ENCODE measurements around the gene NWD2.

The NWD2 gene

GRCh38 chr4:37473807-37474206 lies 229.3 kb downstream of the NWD2 start:
- TF ChIP-seq ZNF565 (CRISPR knock-in tag; conservative IDR thresholded peaks at IDR 0.05; ENCODE audit: low read depth) (no peak), PATZ1 (CRISPR knock-in tag; IDR thresholded peaks at IDR 0.05; ENCODE audit: borderline replicate concordance) (no peak), ZC3H10 (CRISPR knock-in tag; IDR thresholded peaks at IDR 0.05) (no peak), CREB5 (CRISPR knock-in tag; IDR thresholded peaks at IDR 0.05; ENCODE audit: low read depth) (no peak)
- ATAC-seq: no peak

GRCh38 chr4:37475087-37475486 lies 230.5 kb downstream of the NWD2 start:
- no peak for ATAC-seq
- no peak for TF ChIP-seq OSR1 (CRISPR knock-in tag; IDR thresholded peaks at IDR 0.05)

- TF ChIP-seq SNAI2 (CRISPR knock-in tag; IDR thresholded peaks at IDR 0.05): no peak
- no peak for TF ChIP-seq RARB (CRISPR knock-in tag; IDR thresholded peaks at IDR 0.05)
- no peak for TF ChIP-seq CREB5 (CRISPR knock-in tag; IDR thresholded peaks at IDR 0.05; ENCODE audit: low read depth)
- TF ChIP-seq ISL1 (CRISPR knock-in tag; IDR thresholded peaks at IDR 0.05): no peak
- no peak for TF ChIP-seq PPARA (CRISPR knock-in tag; IDR thresholded peaks at IDR 0.05; ENCODE audit: borderline replicate concordance)
- TF ChIP-seq ARNTL (CRISPR knock-in tag; IDR thresholded peaks at IDR 0.05; ENCODE audit: borderline replicate concordance, low read depth): no peak
- TF ChIP-seq OSR1 (CRISPR knock-in tag; IDR thresholded peaks at IDR 0.05): no peak
- TF ChIP-seq ZC3H10 (CRISPR knock-in tag; IDR thresholded peaks at IDR 0.05): no peak
- TF ChIP-seq PATZ1 (CRISPR knock-in tag; IDR thresholded peaks at IDR 0.05; ENCODE audit: borderline replicate concordance): no peak
- no peak for TF ChIP-seq ZFP3 (CRISPR knock-in tag; IDR thresholded peaks at IDR 0.05)
- TF ChIP-seq, protein P1, sequence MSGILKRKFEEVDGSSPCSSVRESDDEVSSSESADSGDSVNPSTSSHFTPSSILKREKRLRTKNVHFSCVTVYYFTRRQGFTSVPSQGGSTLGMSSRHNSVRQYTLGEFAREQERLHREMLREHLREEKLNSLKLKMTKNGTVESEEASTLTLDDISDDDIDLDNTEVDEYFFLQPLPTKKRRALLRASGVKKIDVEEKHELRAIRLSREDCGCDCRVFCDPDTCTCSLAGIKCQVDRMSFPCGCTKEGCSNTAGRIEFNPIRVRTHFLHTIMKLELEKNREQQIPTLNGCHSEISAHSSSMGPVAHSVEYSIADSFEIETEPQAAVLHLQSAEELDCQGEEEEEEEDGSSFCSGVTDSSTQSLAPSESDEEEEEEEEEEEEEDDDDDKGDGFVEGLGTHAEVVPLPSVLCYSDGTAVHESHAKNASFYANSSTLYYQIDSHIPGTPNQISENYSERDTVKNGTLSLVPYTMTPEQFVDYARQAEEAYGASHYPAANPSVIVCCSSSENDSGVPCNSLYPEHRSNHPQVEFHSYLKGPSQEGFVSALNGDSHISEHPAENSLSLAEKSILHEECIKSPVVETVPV (CRISPR knock-in tag; IDR thresholded peaks at IDR 0.05): no peak
- no peak for TF ChIP-seq ZFP30 (CRISPR knock-in tag; IDR thresholded peaks at IDR 0.05)
- no peak for TF ChIP-seq ESRRG (CRISPR knock-in tag; IDR thresholded peaks at IDR 0.05)
- no peak for TF ChIP-seq TOX (CRISPR knock-in tag; IDR thresholded peaks at IDR 0.05; ENCODE audit: borderline replicate concordance)
- TF ChIP-seq ZNF70 (CRISPR knock-in tag; IDR thresholded peaks at IDR 0.05): no peak
- no peak for TF ChIP-seq TCF4 (CRISPR knock-in tag; IDR thresholded peaks at IDR 0.05; ENCODE audit: borderline replicate concordance)
- TF ChIP-seq TSHZ2 (CRISPR knock-in tag; IDR thresholded peaks at IDR 0.05): no peak
- TF ChIP-seq GLIS3 (CRISPR knock-in tag; IDR thresholded peaks at IDR 0.05): no peak
- no peak for TF ChIP-seq BACH2 (CRISPR knock-in tag; IDR thresholded peaks at IDR 0.05; ENCODE audit: borderline replicate concordance)
- no peak for ATAC-seq
Measured at GRCh38 chr4:37475776-37476175, 231.2 kb downstream of the NWD2 start.

Data from SK-N-SH treated with all-trans-retinoic acid at 6 μM for 48 hours (cell line).